GM13976 (cell line): ENCODE measurements around the gene ZSCAN10.
"Not testable (repeated sequence)": the region's sequence is repeated elsewhere in the genome, so short reads cannot be mapped to it uniquely, and the experiment has no call there.

ENCODE experiments used
- DNase-seq: peaks from one replicate; pipeline ENCODE4 v3.0.0; 2012; ENCODE audit warnings: low spot score
- in situ Hi-C: fragments of 300-500 bp; cut with MboI; formaldehyde crosslinking; loops from one replicate; pipeline ENCODE4 v1.12.0; 2022; ENCODE audit warnings: low sequenced_read_pairs, mixed read lengths, inconsistent platforms; ENCODE audit not compliant: unreplicated experiment
- TF ChIP-seq, protein P1 (sequence below): IDR thresholded peaks from 2 replicates; pipeline ENCODE4 v1.5.1; 2012; ENCODE audit warnings: borderline replicate concordance, mild to moderate bottlenecking; ENCODE audit not compliant: insufficient read depth; ENCODE audit errors: extremely low read depth, missing control alignments, control extremely low read depth

The ZSCAN10 gene

DNA sequence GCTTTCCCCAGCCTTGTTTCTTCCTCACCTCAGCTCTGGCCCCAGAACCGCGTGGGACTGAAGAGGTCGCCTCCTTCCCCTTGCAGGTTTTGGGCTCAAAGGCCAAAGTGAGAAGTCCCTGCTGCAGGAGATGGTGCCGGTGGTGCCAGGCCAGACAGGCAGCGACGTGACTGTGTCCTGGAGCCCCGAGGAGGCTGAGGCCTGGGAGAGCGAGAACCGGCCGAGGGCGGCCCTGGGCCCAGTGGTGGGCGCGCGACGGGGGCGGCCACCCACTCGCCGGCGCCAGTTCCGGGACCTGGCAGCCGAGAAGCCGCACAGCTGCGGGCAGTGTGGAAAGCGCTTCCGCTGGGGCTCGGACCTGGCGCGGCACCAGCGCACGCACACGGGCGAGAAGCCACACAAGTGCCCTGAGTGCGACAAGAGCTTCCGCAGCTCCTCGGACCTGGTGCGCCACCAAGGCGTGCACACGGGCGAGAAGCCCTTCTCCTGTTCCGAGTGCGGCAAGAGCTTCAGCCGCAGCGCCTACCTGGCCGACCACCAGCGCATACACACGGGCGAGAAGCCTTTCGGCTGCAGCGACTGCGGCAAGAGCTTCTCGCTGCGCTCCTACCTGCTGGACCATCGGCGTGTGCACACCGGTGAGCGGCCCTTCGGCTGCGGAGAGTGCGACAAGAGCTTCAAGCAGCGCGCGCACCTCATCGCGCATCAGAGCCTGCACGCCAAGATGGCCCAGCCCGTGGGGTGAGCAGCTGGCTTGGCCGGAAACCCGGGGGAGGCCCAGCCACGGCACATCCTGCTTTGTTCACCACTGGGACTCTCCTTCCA, 41.7 kb upstream of the ZSCAN10 start:
- TF ChIP-seq, protein P1, sequence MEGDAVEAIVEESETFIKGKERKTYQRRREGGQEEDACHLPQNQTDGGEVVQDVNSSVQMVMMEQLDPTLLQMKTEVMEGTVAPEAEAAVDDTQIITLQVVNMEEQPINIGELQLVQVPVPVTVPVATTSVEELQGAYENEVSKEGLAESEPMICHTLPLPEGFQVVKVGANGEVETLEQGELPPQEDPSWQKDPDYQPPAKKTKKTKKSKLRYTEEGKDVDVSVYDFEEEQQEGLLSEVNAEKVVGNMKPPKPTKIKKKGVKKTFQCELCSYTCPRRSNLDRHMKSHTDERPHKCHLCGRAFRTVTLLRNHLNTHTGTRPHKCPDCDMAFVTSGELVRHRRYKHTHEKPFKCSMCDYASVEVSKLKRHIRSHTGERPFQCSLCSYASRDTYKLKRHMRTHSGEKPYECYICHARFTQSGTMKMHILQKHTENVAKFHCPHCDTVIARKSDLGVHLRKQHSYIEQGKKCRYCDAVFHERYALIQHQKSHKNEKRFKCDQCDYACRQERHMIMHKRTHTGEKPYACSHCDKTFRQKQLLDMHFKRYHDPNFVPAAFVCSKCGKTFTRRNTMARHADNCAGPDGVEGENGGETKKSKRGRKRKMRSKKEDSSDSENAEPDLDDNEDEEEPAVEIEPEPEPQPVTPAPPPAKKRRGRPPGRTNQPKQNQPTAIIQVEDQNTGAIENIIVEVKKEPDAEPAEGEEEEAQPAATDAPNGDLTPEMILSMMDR: no peak
- in situ Hi-C loops: no loop called here
- no peak for DNase-seq

GRCh38 chr16:3139561-3139960, 40.5 kb upstream of the ZSCAN10 start:
- DNase-seq, in situ Hi-C loops: not testable (repeated sequence)

GRCh38 chr16:3138823-3139426, 39.8 kb upstream of the ZSCAN10 start:
- TF ChIP-seq, protein P1: no peak
- no peak for DNase-seq
- in situ Hi-C loops: no loop called here

DNA sequence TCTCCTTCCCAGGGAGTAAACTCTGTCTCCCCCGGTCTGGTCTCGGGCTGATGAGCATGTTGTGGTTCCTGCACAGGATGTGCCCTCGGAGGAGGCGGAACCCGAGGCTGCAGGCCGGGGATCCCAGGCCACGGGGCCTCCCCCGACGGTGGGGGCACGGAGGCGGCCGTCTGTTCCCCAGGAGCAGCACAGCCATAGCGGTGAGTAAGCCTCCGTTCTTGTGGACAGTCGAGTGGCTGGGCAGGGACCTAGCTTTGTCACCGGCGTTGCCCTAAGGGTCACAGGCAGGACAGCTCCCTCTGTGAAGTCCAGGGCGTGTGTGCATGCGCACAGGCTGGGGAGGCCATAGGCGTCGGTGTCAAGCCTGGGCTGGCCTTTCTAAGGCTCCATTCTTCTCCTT, 39.2 kb upstream of the ZSCAN10 start:
- in situ Hi-C loops: no loop called here
- no peak for DNase-seq
- TF ChIP-seq, protein P1: no peak

- no peak for DNase-seq
- in situ Hi-C loops: no loop called here
These were observed 38.2 kb upstream of the ZSCAN10 start for GRCh38 chr16:3137267-3137666.

GRCh38 chr16:3135126-3135715, 36.1 kb upstream of the ZSCAN10 start:
- TF ChIP-seq, protein P1: no peak
- in situ Hi-C loops: no loop called here
- DNase-seq: no peak

More at GRCh38 chr16:3137267-3137666, 38.2 kb upstream of the ZSCAN10 start:
- TF ChIP-seq, protein P1: no peak
